Ishikawa (cell line): ENCODE data around the gene REXO4.

Experiments used
- CEBPB ChIP-seq: IDR thresholded peaks from 2 replicates; pipeline ENCODE4 v1.6.1; 2012
- CREB1 ChIP-seq: IDR thresholded peaks from 2 replicates; pipeline ENCODE4 v1.6.1; 2012; ENCODE audit warnings: low read depth
- EGR1 ChIP-seq: IDR thresholded peaks from 2 replicates; pipeline ENCODE4 v1.6.1; 2012
- MAX ChIP-seq: IDR thresholded peaks from 2 replicates; pipeline ENCODE4 v1.6.1; 2012
- NFIC ChIP-seq: IDR thresholded peaks from 2 replicates; pipeline ENCODE4 v1.6.1; 2012
- REST ChIP-seq: IDR thresholded peaks from 2 replicates; pipeline ENCODE4 v1.6.1; 2012; ENCODE audit warnings: low read depth, mild to moderate bottlenecking
- TAF1 ChIP-seq: IDR thresholded peaks from 2 replicates; pipeline ENCODE4 v1.6.1; 2012; ENCODE audit warnings: low read depth, mild to moderate bottlenecking
- TEAD4 ChIP-seq: IDR thresholded peaks from 2 replicates; pipeline ENCODE4 v1.6.1; 2012
- USF1 ChIP-seq: IDR thresholded peaks from 2 replicates; pipeline ENCODE4 v1.6.1; 2012

- no peak for TF ChIP-seq NFIC
- peak; percentile 84 for TF ChIP-seq MAX
- no peak for TF ChIP-seq REST
- TF ChIP-seq CREB1: no peak
- no peak for TF ChIP-seq TAF1
- TF ChIP-seq CEBPB: no peak
- no peak for TF ChIP-seq TEAD4
- no peak for TF ChIP-seq EGR1
- peak; percentile 84 for TF ChIP-seq USF1
Measured at GRCh38 chr9:133428617-133429101, 10.8 kb upstream of the REXO4 start.
